ENCODE results near the gene MMEL1. TPM values are rescaled to one million over a fixed set of nuclear protein-coding genes. Genes with fewer than 3 reads are reported as not detected.

MMEL1 gene
- total and polyA plus RNA-seq, 2 donors (not counting 1 experiment from before 2014, with no cell fraction given): not detected

- peaks cover 47 to 69% of the 10 kb centered on the region in 2 donors for H3K4me1 ChIP-seq (ENCODE audit: control insufficient read depth in 2 of 2, insufficient read depth in 2 of 2, low read length in 2 of 2)
- peaks cover 12% of the 10 kb centered on the region for H3K79me2 ChIP-seq (ENCODE audit: control insufficient read depth, insufficient read depth, low read length)
- Mint-ChIP-seq H3K27ac (peak overlapping the region; percentile 99), H3K27me3 (no peaks in the 10 kb centered on the region), H3K9me3 (ENCODE audit: insufficient read depth) (peaks cover 3% of the 10 kb centered on the region), H3K4me1 (peaks cover 52% of the 10 kb centered on the region), H3K4me3 (peak overlapping the region; percentile 95)
- H3K36me3 ChIP-seq (replicated peaks in 1 of 2; ENCODE audit: control extremely low read depth in 1 of 2, control insufficient read depth in 1 of 2, extremely low read depth in 1 of 2, insufficient read depth in 2 of 2, low read length in 1 of 2): peaks cover 0 to 5% of the 10 kb centered on the region in 2 experiments
- CTCF ChIA-PET: interaction anchor here (0.7 to 3.9 kb wide), 13 partner anchors 8 to 390 kb away, joined by 3 to 55 read pairs (median 7); partner anchors contain the start of genes FAAP20, HES5, PANK4 and TNFRSF14
- intact Hi-C loops (cut with micrococcal nuclease): loop anchor here (1.0 kb wide), 5 partner anchors 29 to 173 kb away; partner anchors contain the start of genes PANK4, PEX10 and TNFRSF14
- H4K20me1 ChIP-seq (ENCODE audit: control insufficient read depth, insufficient read depth, low read length, poor library complexity, severe bottlenecking): no peaks in the 10 kb centered on the region
- ATAC-seq (ENCODE audit: low read depth): no peak
- DNase-seq: peak; percentile 69
- peak overlapping the region; percentile 87 for H3K9ac ChIP-seq (ENCODE audit: low read length)
- no peak for TF ChIP-seq EZH2 (IDR thresholded peaks at IDR 0.05; ENCODE audit: borderline replicate concordance, insufficient read depth, low read depth, low read length, poor library complexity, severe bottlenecking)
- no peak for TF ChIP-seq CTCF (IDR thresholded peaks at IDR 0.05)
- H3K27ac ChIP-seq (ENCODE audit: low read length in 2 of 2): peak overlapping the region; percentile 98 to 99
- peak overlapping the region; percentile 92 for H3K4me2 ChIP-seq (replicated peaks; ENCODE audit: low read depth, low read length, poor library complexity, severe bottlenecking)
- H2AFZ ChIP-seq (ENCODE audit: insufficient read depth, low read depth, low read length, poor library complexity, severe bottlenecking): peak overlapping the region; percentile 43
- H3K4me3 ChIP-seq (ENCODE audit: control extremely low read depth in 1 of 5, extremely low read depth in 1 of 5, insufficient read depth in 1 of 5, low read depth in 2 of 5, low read length in 4 of 5): peak overlapping the region; percentile 30 to 78 (median 73)
- POLR2A ChIA-PET: interaction anchor here (0.6 to 4.4 kb wide), 11 partner anchors 8 to 193 kb away, joined by 3 to 88 read pairs (median 5); partner anchors contain the start of genes MORN1, PANK4, RER1 and TNFRSF14
- no peaks in the 10 kb centered on the region for H3K27me3 ChIP-seq (replicated peaks in 1 of 4; ENCODE audit: control extremely low read depth in 1 of 4, control insufficient read depth in 3 of 4, insufficient read depth in 4 of 4, low read length in 3 of 4)
- WGBS (ENCODE audit: insufficient coverage): 11% methylated on average over 12 of the region's 12 CpGs
- H3K9me3 ChIP-seq (ENCODE audit: control extremely low read depth in 1 of 3, control insufficient read depth in 2 of 3, insufficient read depth in 1 of 3, low read length in 2 of 3): peaks cover 0 to 17% (median 3%) of the 10 kb centered on the region in 3 donors
Measured at GRCh38 chr1:2584686-2585317, 48.0 kb downstream of the MMEL1 start.

All from B cell (primary cell).